ENCODE measurements around the gene SP5. TPM values are rescaled to one million over a fixed set of nuclear protein-coding genes. Genes with fewer than 3 reads are reported as not detected.

The SP5 gene
- total and polyA plus RNA-seq, 10 of the 15 experiments (the other 5 are each of a cell fraction or from before 2014, with no cell fraction given), result not detected

- TF ChIP-seq IRF4 (IDR thresholded peaks at IDR 0.05; ENCODE audit: low read depth, low read length) (no peak), FOXM1 (IDR thresholded peaks at IDR 0.05; ENCODE audit: low read depth, low read length) (no peak), ZSCAN29 (IDR thresholded peaks at IDR 0.05) (no peak), ESRRA (IDR thresholded peaks at IDR 0.05; ENCODE audit: low read length) (no peak), TARDBP (IDR thresholded peaks at IDR 0.05; ENCODE audit: borderline replicate concordance) (no peak)
- TF ChIP-seq, protein P1, sequence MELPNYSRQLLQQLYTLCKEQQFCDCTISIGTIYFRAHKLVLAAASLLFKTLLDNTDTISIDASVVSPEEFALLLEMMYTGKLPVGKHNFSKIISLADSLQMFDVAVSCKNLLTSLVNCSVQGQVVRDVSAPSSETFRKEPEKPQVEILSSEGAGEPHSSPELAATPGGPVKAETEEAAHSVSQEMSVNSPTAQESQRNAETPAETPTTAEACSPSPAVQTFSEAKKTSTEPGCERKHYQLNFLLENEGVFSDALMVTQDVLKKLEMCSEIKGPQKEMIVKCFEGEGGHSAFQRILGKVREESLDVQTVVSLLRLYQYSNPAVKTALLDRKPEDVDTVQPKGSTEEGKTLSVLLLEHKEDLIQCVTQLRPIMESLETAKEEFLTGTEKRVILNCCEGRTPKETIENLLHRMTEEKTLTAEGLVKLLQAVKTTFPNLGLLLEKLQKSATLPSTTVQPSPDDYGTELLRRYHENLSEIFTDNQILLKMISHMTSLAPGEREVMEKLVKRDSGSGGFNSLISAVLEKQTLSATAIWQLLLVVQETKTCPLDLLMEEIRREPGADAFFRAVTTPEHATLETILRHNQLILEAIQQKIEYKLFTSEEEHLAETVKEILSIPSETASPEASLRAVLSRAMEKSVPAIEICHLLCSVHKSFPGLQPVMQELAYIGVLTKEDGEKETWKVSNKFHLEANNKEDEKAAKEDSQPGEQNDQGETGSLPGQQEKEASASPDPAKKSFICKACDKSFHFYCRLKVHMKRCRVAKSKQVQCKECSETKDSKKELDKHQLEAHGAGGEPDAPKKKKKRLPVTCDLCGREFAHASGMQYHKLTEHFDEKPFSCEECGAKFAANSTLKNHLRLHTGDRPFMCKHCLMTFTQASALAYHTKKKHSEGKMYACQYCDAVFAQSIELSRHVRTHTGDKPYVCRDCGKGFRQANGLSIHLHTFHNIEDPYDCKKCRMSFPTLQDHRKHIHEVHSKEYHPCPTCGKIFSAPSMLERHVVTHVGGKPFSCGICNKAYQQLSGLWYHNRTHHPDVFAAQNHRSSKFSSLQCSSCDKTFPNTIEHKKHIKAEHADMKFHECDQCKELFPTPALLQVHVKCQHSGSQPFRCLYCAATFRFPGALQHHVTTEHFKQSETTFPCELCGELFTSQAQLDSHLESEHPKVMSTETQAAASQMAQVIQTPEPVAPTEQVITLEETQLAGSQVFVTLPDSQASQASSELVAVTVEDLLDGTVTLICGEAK (IDR thresholded peaks at IDR 0.05; ENCODE audit: borderline replicate concordance), result no peak
- TF ChIP-seq, protein P2, sequence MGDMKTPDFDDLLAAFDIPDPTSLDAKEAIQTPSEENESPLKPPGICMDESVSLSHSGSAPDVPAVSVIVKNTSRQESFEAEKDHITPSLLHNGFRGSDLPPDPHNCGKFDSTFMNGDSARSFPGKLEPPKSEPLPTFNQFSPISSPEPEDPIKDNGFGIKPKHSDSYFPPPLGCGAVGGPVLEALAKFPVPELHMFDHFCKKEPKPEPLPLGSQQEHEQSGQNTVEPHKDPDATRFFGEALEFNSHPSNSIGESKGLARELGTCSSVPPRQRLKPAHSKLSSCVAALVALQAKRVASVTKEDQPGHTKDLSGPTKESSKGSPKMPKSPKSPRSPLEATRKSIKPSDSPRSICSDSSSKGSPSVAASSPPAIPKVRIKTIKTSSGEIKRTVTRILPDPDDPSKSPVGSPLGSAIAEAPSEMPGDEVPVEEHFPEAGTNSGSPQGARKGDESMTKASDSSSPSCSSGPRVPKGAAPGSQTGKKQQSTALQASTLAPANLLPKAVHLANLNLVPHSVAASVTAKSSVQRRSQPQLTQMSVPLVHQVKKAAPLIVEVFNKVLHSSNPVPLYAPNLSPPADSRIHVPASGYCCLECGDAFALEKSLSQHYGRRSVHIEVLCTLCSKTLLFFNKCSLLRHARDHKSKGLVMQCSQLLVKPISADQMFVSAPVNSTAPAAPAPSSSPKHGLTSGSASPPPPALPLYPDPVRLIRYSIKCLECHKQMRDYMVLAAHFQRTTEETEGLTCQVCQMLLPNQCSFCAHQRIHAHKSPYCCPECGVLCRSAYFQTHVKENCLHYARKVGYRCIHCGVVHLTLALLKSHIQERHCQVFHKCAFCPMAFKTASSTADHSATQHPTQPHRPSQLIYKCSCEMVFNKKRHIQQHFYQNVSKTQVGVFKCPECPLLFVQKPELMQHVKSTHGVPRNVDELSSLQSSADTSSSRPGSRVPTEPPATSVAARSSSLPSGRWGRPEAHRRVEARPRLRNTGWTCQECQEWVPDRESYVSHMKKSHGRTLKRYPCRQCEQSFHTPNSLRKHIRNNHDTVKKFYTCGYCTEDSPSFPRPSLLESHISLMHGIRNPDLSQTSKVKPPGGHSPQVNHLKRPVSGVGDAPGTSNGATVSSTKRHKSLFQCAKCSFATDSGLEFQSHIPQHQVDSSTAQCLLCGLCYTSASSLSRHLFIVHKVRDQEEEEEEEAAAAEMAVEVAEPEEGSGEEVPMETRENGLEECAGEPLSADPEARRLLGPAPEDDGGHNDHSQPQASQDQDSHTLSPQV (IDR thresholded peaks at IDR 0.05), result no peak
- TF ChIP-seq, protein P3, sequence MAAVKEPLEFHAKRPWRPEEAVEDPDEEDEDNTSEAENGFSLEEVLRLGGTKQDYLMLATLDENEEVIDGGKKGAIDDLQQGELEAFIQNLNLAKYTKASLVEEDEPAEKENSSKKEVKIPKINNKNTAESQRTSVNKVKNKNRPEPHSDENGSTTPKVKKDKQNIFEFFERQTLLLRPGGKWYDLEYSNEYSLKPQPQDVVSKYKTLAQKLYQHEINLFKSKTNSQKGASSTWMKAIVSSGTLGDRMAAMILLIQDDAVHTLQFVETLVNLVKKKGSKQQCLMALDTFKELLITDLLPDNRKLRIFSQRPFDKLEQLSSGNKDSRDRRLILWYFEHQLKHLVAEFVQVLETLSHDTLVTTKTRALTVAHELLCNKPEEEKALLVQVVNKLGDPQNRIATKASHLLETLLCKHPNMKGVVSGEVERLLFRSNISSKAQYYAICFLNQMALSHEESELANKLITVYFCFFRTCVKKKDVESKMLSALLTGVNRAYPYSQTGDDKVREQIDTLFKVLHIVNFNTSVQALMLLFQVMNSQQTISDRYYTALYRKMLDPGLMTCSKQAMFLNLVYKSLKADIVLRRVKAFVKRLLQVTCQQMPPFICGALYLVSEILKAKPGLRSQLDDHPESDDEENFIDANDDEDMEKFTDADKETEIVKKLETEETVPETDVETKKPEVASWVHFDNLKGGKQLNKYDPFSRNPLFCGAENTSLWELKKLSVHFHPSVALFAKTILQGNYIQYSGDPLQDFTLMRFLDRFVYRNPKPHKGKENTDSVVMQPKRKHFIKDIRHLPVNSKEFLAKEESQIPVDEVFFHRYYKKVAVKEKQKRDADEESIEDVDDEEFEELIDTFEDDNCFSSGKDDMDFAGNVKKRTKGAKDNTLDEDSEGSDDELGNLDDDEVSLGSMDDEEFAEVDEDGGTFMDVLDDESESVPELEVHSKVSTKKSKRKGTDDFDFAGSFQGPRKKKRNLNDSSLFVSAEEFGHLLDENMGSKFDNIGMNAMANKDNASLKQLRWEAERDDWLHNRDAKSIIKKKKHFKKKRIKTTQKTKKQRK (IDR thresholded peaks at IDR 0.05; ENCODE audit: low read depth, low read length), result no peak
Measured at GRCh38 chr2:170680172-170680941, 34.8 kb upstream of the SP5 start (continued).

All from GM12878 (cell line).